ENCODE measurements around the gene BHLHE40.

The BHLHE40 gene

GRCh38 chr3:4979428-4980228, at the start of gene BHLHE40 (continued):
- TF ChIP-seq ZNF596 (tag by site-specific recombination; IDR thresholded peaks at IDR 0.05) (no peak), SP2 (tag by site-specific recombination; IDR thresholded peaks at IDR 0.05) (no peak), ZXDB (tag by site-specific recombination; IDR thresholded peaks at IDR 0.05) (peak; percentile 53; the same call in 1 of the 2 replicates), ZNF214 (tag by site-specific recombination; IDR thresholded peaks at IDR 0.05; ENCODE audit: borderline replicate concordance) (no peak), ZNF791 (tag by site-specific recombination; IDR thresholded peaks at IDR 0.05) (no peak), ZNF121 (tag by site-specific recombination; IDR thresholded peaks at IDR 0.05) (no peak), ZNF248 (tag by site-specific recombination; IDR thresholded peaks at IDR 0.05) (no peak), ZNF555 (tag by site-specific recombination; conservative IDR thresholded peaks at IDR 0.05) (no peak), KLF17 (tag by site-specific recombination; IDR thresholded peaks at IDR 0.05) (no peak), ELK4 (IDR thresholded peaks at IDR 0.05; ENCODE audit: borderline replicate concordance, low read depth, low read length) (no peak), ZNF792 (tag by site-specific recombination; IDR thresholded peaks at IDR 0.05) (no peak; the same call in 1 of the 2 replicates), ZNF654 (tag by site-specific recombination; IDR thresholded peaks at IDR 0.05; ENCODE audit: low read depth) (no peak), IKZF3 (tag by site-specific recombination; IDR thresholded peaks at IDR 0.05) (no peak), ZNF585B (tag by site-specific recombination; IDR thresholded peaks at IDR 0.05) (no peak), GLIS2 (tag by site-specific recombination; IDR thresholded peaks at IDR 0.05) (peak; percentile 93), ZNF510 (tag by site-specific recombination; IDR thresholded peaks at IDR 0.05; ENCODE audit: insufficient replicate concordance) (no peak), ZNF707 (tag by site-specific recombination; IDR thresholded peaks at IDR 0.05) (no peak), ZNF513 (tag by site-specific recombination; IDR thresholded peaks at IDR 0.05) (no peak), ZNF843 (tag by site-specific recombination; IDR thresholded peaks at IDR 0.05) (no peak), PBX3 (CRISPR knock-in tag; IDR thresholded peaks at IDR 0.05) (0 out of 2 replicates have a peak, but pooled peaks have one; percentile 18), ZBTB6 (tag by site-specific recombination; IDR thresholded peaks at IDR 0.05) (no peak), ZNF324 (tag by site-specific recombination; IDR thresholded peaks at IDR 0.05) (no peak), TRIM28 (IDR thresholded peaks at IDR 0.05; ENCODE audit: borderline replicate concordance, low read length) (no peak), ZNF341 (tag by site-specific recombination; IDR thresholded peaks at IDR 0.05; ENCODE audit: low read depth) (peak; percentile 23; the same call in 1 of the 2 replicates), ZNF19 (tag by site-specific recombination; IDR thresholded peaks at IDR 0.05; ENCODE audit: low read depth) (no peak), OSR2 (tag by site-specific recombination; IDR thresholded peaks at IDR 0.05) (no peak), PRDM4 (tag by site-specific recombination; IDR thresholded peaks at IDR 0.05) (peak; percentile 8; the same call in 1 of the 2 replicates), ZNF549 (tag by site-specific recombination; IDR thresholded peaks at IDR 0.05) (no peak), ZNF394 (tag by site-specific recombination; IDR thresholded peaks at IDR 0.05; ENCODE audit: borderline replicate concordance) (no peak), ZFP3 (tag by site-specific recombination; IDR thresholded peaks at IDR 0.05; ENCODE audit: low read depth) (no peak), ZBTB7A (tag by site-specific recombination; IDR thresholded peaks at IDR 0.05; ENCODE audit: low read depth) (peak; percentile 12; the same call in 1 of the 2 replicates), BCL11B (tag by site-specific recombination; IDR thresholded peaks at IDR 0.05; ENCODE audit: low read depth) (no peak)

Data from HEK293 (cell line).